Measurements from ENCODE around the gene DMAC2. TPM values are rescaled to one million over a fixed set of nuclear protein-coding genes. Genes with fewer than 3 reads are reported as not detected.

Gene DMAC2
- total and polyA plus RNA-seq, 4 donors: 25.5 to 51.7 (median 48.8) TPM

GRCh38 chr19:41442473-41443355 is 3.0 kb upstream of the DMAC2 start, which contains the start of gene ERICH4:
Gene ERICH4 (plus strand): TSS chr19:41443156. CDS start chr19:41443170, 14 bp downstream.
- H3K4me1 ChIP-seq (ENCODE audit: control insufficient read depth in 5 of 5, insufficient read depth in 5 of 5, low read length in 5 of 5): peaks cover 0 to 8% (median 0%) of the 10 kb centered on the region in 5 donors
- 74 to 88% methylated on average over 7 of the region's 7 CpGs for WGBS, 2 donors
- DNase-seq (no peak), ATAC-seq (ENCODE audit: insufficient read depth, low FRiP score) (no peak)
- H3K9me3 ChIP-seq (ENCODE audit: control insufficient read depth in 4 of 4, insufficient read depth in 3 of 4, low read length in 3 of 4): peaks cover 0 to 1% (median 0%) of the 10 kb centered on the region in 4 donors
- H3K9ac ChIP-seq (ENCODE audit: insufficient read depth in 1 of 2, low read length in 2 of 2): no peak within 1 kb of the TSS
- no peak within 1 kb of the TSS for H3K4me3 ChIP-seq
- TF ChIP-seq CTCF (IDR thresholded peaks at IDR 0.05; ENCODE audit: control extremely low read depth, extremely low read depth): no peak
- peaks cover 0 to 7% (median 1%) of the 10 kb centered on the region in 4 donors for H3K36me3 ChIP-seq (ENCODE audit: control insufficient read depth in 4 of 4, insufficient read depth in 4 of 4, low read length in 4 of 4)
- no peak within 1 kb of the TSS for H3K27ac ChIP-seq (ENCODE audit: low read depth in 1 of 2, low read length in 1 of 2)
- H3K27me3 ChIP-seq (ENCODE audit: control insufficient read depth in 3 of 3, insufficient read depth in 3 of 3, low read length in 2 of 3): no peaks in the 10 kb centered on the region

- Histone ChIP-seq H3K9me3 (ENCODE audit: control insufficient read depth in 4 of 4, insufficient read depth in 3 of 4, low read length in 3 of 4) (peaks cover 0 to 1% (median 0%) of the 10 kb centered on the region in 4 donors), H3K36me3 (ENCODE audit: control insufficient read depth in 4 of 4, insufficient read depth in 4 of 4, low read length in 4 of 4) (peaks cover 0 to 9% (median 4%) of the 10 kb centered on the region in 4 donors), H3K9ac (ENCODE audit: insufficient read depth in 1 of 2, low read length in 2 of 2) (no peak overlapping the region), H3K27ac (ENCODE audit: low read depth in 1 of 2, low read length in 1 of 2) (no peak overlapping the region), H3K27me3 (ENCODE audit: control insufficient read depth in 3 of 3, insufficient read depth in 3 of 3, low read length in 2 of 3) (no peaks in the 10 kb centered on the region), H3K4me1 (ENCODE audit: control insufficient read depth in 5 of 5, insufficient read depth in 5 of 5, low read length in 5 of 5) (peaks cover 0 to 8% (median 0%) of the 10 kb centered on the region in 5 donors), H3K4me3 (no peak overlapping the region)
- ATAC-seq (ENCODE audit: insufficient read depth, low FRiP score) (no peak), DNase-seq (no peak)
- TF ChIP-seq CTCF (IDR thresholded peaks at IDR 0.05; ENCODE audit: control extremely low read depth, extremely low read depth): no peak
- 80 to 89% methylated on average over 15 of the region's 15 CpGs for WGBS, 2 donors
Measured at GRCh38 chr19:41441321-41441945, 1.7 kb upstream of the DMAC2 start.

- Histone ChIP-seq H3K4me1 (ENCODE audit: control insufficient read depth in 5 of 5, insufficient read depth in 5 of 5, low read length in 5 of 5) (peaks cover 0 to 8% (median 0%) of the 10 kb centered on the region in 5 donors), H3K4me3 (no peak overlapping the region), H3K36me3 (ENCODE audit: control insufficient read depth in 4 of 4, insufficient read depth in 4 of 4, low read length in 4 of 4) (peaks cover 0 to 15% (median 9%) of the 10 kb centered on the region in 4 donors), H3K27ac (ENCODE audit: low read depth in 1 of 2, low read length in 1 of 2) (no peak overlapping the region), H3K9ac (ENCODE audit: insufficient read depth in 1 of 2, low read length in 2 of 2) (no peak overlapping the region), H3K9me3 (ENCODE audit: control insufficient read depth in 4 of 4, insufficient read depth in 3 of 4, low read length in 3 of 4) (peaks cover 0 to 1% (median 0%) of the 10 kb centered on the region in 4 donors), H3K27me3 (ENCODE audit: control insufficient read depth in 3 of 3, insufficient read depth in 3 of 3, low read length in 2 of 3) (no peaks in the 10 kb centered on the region)
- ATAC-seq (ENCODE audit: insufficient read depth, low FRiP score) (no peak), DNase-seq (no peak)
- WGBS, 2 donors: 94 to 99% methylated on average over 7 of the region's 7 CpGs
- no peak for TF ChIP-seq CTCF (IDR thresholded peaks at IDR 0.05; ENCODE audit: control extremely low read depth, extremely low read depth)
Measured at GRCh38 chr19:41437944-41438574, 1.7 kb downstream of the DMAC2 start.

Measured in lung (tissue), 12 donors.